Tibial nerve (tissue), 3 donors: ENCODE results near the gene C1orf105.

Experiments used
- CTCF ChIP-seq, 5 experiments: fragments of 200-600 bp in 3 of 5; fragments of 450-650 bp in 2 of 5; sonication (generic) in 3 of 5; IDR thresholded peaks; one replicate each; pipeline ENCODE4 v1.5.1; 2016 to 2019; ENCODE audit warnings: antibody characterized with exemption in 5 of 5, mild to moderate bottlenecking in 3 of 5, moderate library complexity in 2 of 5
- POLR2A ChIP-seq, 2 donors: fragments of 450-650 bp; IDR thresholded peaks; one replicate each; pipeline ENCODE4 v1.6.1; 2017; ENCODE audit warnings: antibody characterized with exemption in 2 of 2, mild to moderate bottlenecking in 2 of 2, moderate library complexity in 2 of 2

- TF ChIP-seq CTCF (IDR thresholded peaks at IDR 0.05) (no peak), POLR2A (IDR thresholded peaks at IDR 0.05) (no peak)
Observed at GRCh38 chr1:172414331-172414730, 6.2 kb upstream of the C1orf105 start.
